Trophoblast cell (in vitro differentiated cells and primary cell): ENCODE data around the gene DTL.

Source experiments
- DNase-seq, 2 donors: peaks; one replicate each; pipeline ENCODE4 v3.0.0-alpha.2; 2016
- H2AFZ ChIP-seq: 2 replicates; pipeline ENCODE4 v1.6.1; 2013; ENCODE audit warnings: low read length, moderate library complexity, mild to moderate bottlenecking; ENCODE audit not compliant: insufficient read depth, poor library complexity
- H2AK5ac ChIP-seq: 2 replicates; pipeline ENCODE4 v1.6.1; 2013; ENCODE audit warnings: mild to moderate bottlenecking, low read length
- H2BK120ac ChIP-seq: 2 replicates; pipeline ENCODE4 v1.6.1; 2013; ENCODE audit warnings: low read length, mild to moderate bottlenecking, moderate library complexity; ENCODE audit not compliant: insufficient read depth, poor library complexity
- H2BK12ac ChIP-seq: 2 replicates; pipeline ENCODE4 v1.6.1; 2013; ENCODE audit warnings: mild to moderate bottlenecking, low read length, moderate library complexity
- H2BK5ac ChIP-seq: 2 replicates; pipeline ENCODE4 v1.6.1; 2013; ENCODE audit warnings: low read length, low read depth, moderate library complexity, mild to moderate bottlenecking; ENCODE audit not compliant: poor library complexity
- H3K14ac ChIP-seq: 2 replicates; pipeline ENCODE4 v1.6.1; 2013; ENCODE audit warnings: mild to moderate bottlenecking, low read length
- H3K18ac ChIP-seq: 2 replicates; pipeline ENCODE4 v1.6.1; 2013; ENCODE audit warnings: mild to moderate bottlenecking, low read length
- H3K23ac ChIP-seq: 2 replicates; pipeline ENCODE4 v1.6.1; 2013; ENCODE audit warnings: low read length
- H3K27ac ChIP-seq: 2 replicates; pipeline ENCODE4 v1.5.1; 2013; ENCODE audit warnings: low read depth, mild to moderate bottlenecking, inconsistent platforms, low read length, moderate library complexity
- H3K27me3 ChIP-seq: 2 replicates; pipeline ENCODE4 v1.6.1; 2013; ENCODE audit warnings: inconsistent platforms, mild to moderate bottlenecking, low read length, moderate library complexity; ENCODE audit not compliant: insufficient read depth
- H3K36me3 ChIP-seq, 2 experiments: 1 replicate in 1 of 2; 2 replicates in 1 of 2; pipeline ENCODE4 v1.6.1; 2013; ENCODE audit warnings: low read length in 2 of 2, mild to moderate bottlenecking in 2 of 2, moderate library complexity in 1 of 2; ENCODE audit not compliant: insufficient read depth in 2 of 2, control insufficient read depth in 1 of 2
- H3K4ac ChIP-seq: 2 replicates; pipeline ENCODE4 v1.6.1; 2013; ENCODE audit warnings: low read depth, mild to moderate bottlenecking, low read length, moderate library complexity
- H3K4me1 ChIP-seq, 2 experiments: 1 replicate in 1 of 2; 2 replicates in 1 of 2; pipeline ENCODE4 v1.6.1; 2013; ENCODE audit warnings: low read length in 2 of 2, mild to moderate bottlenecking in 2 of 2, moderate library complexity in 1 of 2; ENCODE audit not compliant: insufficient read depth in 2 of 2, control insufficient read depth in 1 of 2
- H3K4me2 ChIP-seq: 2 replicates; pipeline ENCODE4 v1.6.1; 2013; ENCODE audit warnings: inconsistent platforms, mild to moderate bottlenecking, low read length, moderate library complexity
- H3K4me3 ChIP-seq: 2 replicates; pipeline ENCODE4 v1.5.1; 2013; ENCODE audit warnings: mild to moderate bottlenecking, low read depth, low read length, inconsistent platforms
- H3K79me1 ChIP-seq: one replicate; pipeline ENCODE4 v1.6.1; 2013; ENCODE audit warnings: low read length
- H3K79me2 ChIP-seq: 2 replicates; pipeline ENCODE4 v1.6.1; 2013; ENCODE audit warnings: low read length, mild to moderate bottlenecking; ENCODE audit not compliant: control insufficient read depth, insufficient read depth, poor library complexity
- H3K9ac ChIP-seq: 2 replicates; pipeline ENCODE4 v1.6.1; 2013; ENCODE audit warnings: mild to moderate bottlenecking, low read length
- H3K9me3 ChIP-seq: 2 replicates; pipeline ENCODE4 v1.6.1; 2013; ENCODE audit warnings: low read depth, mild to moderate bottlenecking, control low read depth, inconsistent platforms, low read length; ENCODE audit not compliant: insufficient read depth
- H4K12ac ChIP-seq: 2 replicates; pipeline ENCODE4 v1.6.1; 2013; ENCODE audit warnings: low read depth, mild to moderate bottlenecking, low read length, moderate library complexity
- H4K8ac ChIP-seq: 2 replicates; pipeline ENCODE4 v1.6.1; 2013; ENCODE audit warnings: low read depth, mild to moderate bottlenecking, low read length, moderate library complexity
- H4K91ac ChIP-seq: one replicate; pipeline ENCODE4 v1.6.1; 2013; ENCODE audit warnings: low read depth, mild to moderate bottlenecking, low read length, moderate library complexity
- WGBS: extraction: QIAGEN DNeasy Blood & Tissue Kit; methylation state at CpG from one replicate; pipeline ENCODE4 v1.1.7; 2013; ENCODE audit warnings: missing lambda C conversion rate; ENCODE audit not compliant: insufficient read length, insufficient coverage; ENCODE audit errors: extremely low coverage; 5-methylcytosine and 5-hydroxymethylcytosine counted together

The DTL gene

GRCh38 chr1:212072047-212072446 is 36.5 kb downstream of the DTL start:
- Histone ChIP-seq H3K18ac (no peak overlapping the region), H3K79me2 (no peaks in the 10 kb centered on the region), H3K4me1 (no peaks in the 10 kb centered on the region), H3K4me2 (no peak overlapping the region), H2BK120ac (no peak overlapping the region), H4K12ac (no peak overlapping the region), H4K8ac (no peak overlapping the region), H3K23ac (no peak overlapping the region), H3K9ac (no peak overlapping the region), H2AK5ac (no peak overlapping the region), H4K91ac (no peak overlapping the region), H3K27ac (no peak overlapping the region), H3K14ac (no peak overlapping the region), H3K79me1 (no peaks in the 10 kb centered on the region), H2BK12ac (no peak overlapping the region), H3K9me3 (no peaks in the 10 kb centered on the region), H2AFZ (no peak overlapping the region), H3K27me3 (no peaks in the 10 kb centered on the region), H3K36me3 (peaks cover 5 to 6% of the 10 kb centered on the region in 2 experiments), H2BK5ac (no peak overlapping the region), H3K4ac (no peak overlapping the region), H3K4me3 (no peak overlapping the region)
- WGBS, result no CpG with 5 or more reads among the region's 1 CpG
- DNase-seq, result no peak

DNA sequence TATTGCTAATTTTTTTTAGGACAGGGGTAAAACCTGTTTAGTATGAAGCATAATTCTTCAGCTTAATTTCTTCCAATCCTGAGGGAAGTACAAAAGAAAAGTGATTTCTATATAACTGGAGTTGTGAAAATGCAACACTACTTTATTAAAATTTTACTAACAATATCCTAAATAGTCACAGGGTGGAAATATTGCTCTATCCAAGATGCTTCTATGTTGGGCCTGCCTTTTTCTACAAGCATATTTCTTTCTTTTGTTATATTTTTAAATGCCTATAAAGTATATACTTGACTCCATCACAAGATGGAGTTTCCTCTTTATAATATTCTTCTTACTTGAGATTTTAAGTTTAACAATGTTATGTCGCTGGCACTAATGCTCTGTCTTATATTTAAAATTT is 37.9 kb downstream of the DTL start:
- H4K91ac ChIP-seq, result no peak overlapping the region
- no peaks in the 10 kb centered on the region for H3K79me1 ChIP-seq
- no peak overlapping the region for H4K12ac ChIP-seq
- H3K4me3 ChIP-seq, result no peak overlapping the region
- H4K8ac ChIP-seq, result no peak overlapping the region
- H3K4me1 ChIP-seq, result no peaks in the 10 kb centered on the region
- H3K9ac ChIP-seq, result no peak overlapping the region
- no peaks in the 10 kb centered on the region for H3K79me2 ChIP-seq
- no peaks in the 10 kb centered on the region for H3K27me3 ChIP-seq
- no peaks in the 10 kb centered on the region for H3K9me3 ChIP-seq
- no peak overlapping the region for H3K4me2 ChIP-seq
- no peak overlapping the region for H3K27ac ChIP-seq
- no peak overlapping the region for H3K4ac ChIP-seq
- H2BK12ac ChIP-seq, result no peak overlapping the region
- no peak for DNase-seq
- H3K36me3 ChIP-seq, result peaks cover 5 to 6% of the 10 kb centered on the region in 2 experiments
- no peak overlapping the region for H2AK5ac ChIP-seq
- no peak overlapping the region for H2BK120ac ChIP-seq
- no CpG with 5 or more reads among the region's 1 CpG for WGBS
- H3K14ac ChIP-seq, result no peak overlapping the region
- no peak overlapping the region for H3K23ac ChIP-seq
- H2BK5ac ChIP-seq, result no peak overlapping the region
- H2AFZ ChIP-seq, result no peak overlapping the region
- H3K18ac ChIP-seq, result no peak overlapping the region

DNA sequence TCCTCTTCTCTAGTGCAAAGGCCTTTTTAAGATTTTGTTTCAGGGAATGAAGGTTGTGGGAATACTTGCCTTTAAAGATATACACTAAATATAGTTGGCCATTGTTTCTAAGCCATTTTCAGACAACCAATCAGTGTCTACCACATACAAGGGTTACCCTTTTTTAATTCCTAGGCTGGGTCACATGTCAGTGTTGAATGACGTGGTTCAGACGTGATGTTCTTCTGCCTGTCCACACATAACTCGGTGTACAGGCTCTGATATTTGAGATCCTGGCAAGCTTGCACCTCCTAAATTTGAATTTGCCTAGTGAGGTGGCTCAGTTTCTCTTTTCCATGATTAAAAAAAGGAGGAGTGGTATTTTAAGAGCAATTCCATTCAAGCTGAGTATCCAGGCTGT is 38.8 kb downstream of the DTL start:
- Histone ChIP-seq H4K8ac (no peak overlapping the region), H3K9ac (no peak overlapping the region), H3K4me1 (no peaks in the 10 kb centered on the region), H3K27me3 (no peaks in the 10 kb centered on the region), H3K4me2 (no peak overlapping the region), H3K36me3 (peaks cover 5 to 6% of the 10 kb centered on the region in 2 experiments), H2AFZ (no peak overlapping the region), H3K27ac (no peak overlapping the region), H2BK5ac (no peak overlapping the region), H3K79me2 (no peaks in the 10 kb centered on the region), H2BK120ac (no peak overlapping the region), H3K79me1 (no peaks in the 10 kb centered on the region), H2BK12ac (no peak overlapping the region), H2AK5ac (no peak overlapping the region), H3K4ac (no peak overlapping the region), H3K18ac (no peak overlapping the region), H3K23ac (no peak overlapping the region), H4K91ac (no peak overlapping the region), H3K14ac (no peak overlapping the region), H3K9me3 (no peaks in the 10 kb centered on the region), H3K4me3 (no peak overlapping the region), H4K12ac (no peak overlapping the region)
- no CpG with 5 or more reads among the region's 3 CpGs for WGBS
- no peak for DNase-seq

DNA sequence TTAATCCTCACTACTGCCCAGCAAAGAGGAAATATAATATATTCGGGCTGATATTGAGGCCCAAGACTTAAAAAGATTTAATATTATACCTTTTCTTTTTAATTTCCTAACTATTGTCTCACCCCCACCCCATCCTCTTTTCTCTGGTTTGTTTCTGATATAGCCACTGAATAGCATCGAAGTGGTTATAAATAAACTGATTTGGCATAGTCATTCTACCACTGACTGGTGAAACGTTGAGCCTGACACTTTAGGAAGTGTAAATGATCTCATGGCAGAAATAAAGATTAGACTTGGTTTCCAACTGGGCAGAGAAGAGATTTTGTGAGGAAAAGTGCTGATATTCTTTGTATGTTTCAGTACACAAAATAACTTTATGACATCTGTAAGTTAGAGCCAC is 39.3 kb downstream of the DTL start:
- Histone ChIP-seq H3K79me1 (no peaks in the 10 kb centered on the region), H3K79me2 (no peaks in the 10 kb centered on the region), H3K4me1 (no peaks in the 10 kb centered on the region), H3K4ac (no peak overlapping the region), H3K23ac (no peak overlapping the region), H3K9ac (no peak overlapping the region), H2AFZ (no peak overlapping the region), H3K4me2 (no peak overlapping the region), H4K8ac (no peak overlapping the region), H2BK12ac (no peak overlapping the region), H2AK5ac (no peak overlapping the region), H3K18ac (no peak overlapping the region), H2BK120ac (no peak overlapping the region), H4K91ac (no peak overlapping the region), H3K4me3 (no peak overlapping the region), H4K12ac (no peak overlapping the region), H3K27me3 (no peaks in the 10 kb centered on the region), H3K27ac (no peak overlapping the region), H3K9me3 (no peaks in the 10 kb centered on the region), H3K14ac (no peak overlapping the region), H3K36me3 (peaks cover 3 to 6% of the 10 kb centered on the region in 2 experiments), H2BK5ac (no peak overlapping the region)
- WGBS, result no CpG with 5 or more reads among the region's 3 CpGs
- no peak for DNase-seq
